ENCODE results near the gene TEX22. TPM values are rescaled to one million over a fixed set of nuclear protein-coding genes. Genes with fewer than 3 reads are reported as not detected.

The TEX22 gene
- polyA plus RNA-seq, 1 experiment: 0.17 TPM

DNA sequence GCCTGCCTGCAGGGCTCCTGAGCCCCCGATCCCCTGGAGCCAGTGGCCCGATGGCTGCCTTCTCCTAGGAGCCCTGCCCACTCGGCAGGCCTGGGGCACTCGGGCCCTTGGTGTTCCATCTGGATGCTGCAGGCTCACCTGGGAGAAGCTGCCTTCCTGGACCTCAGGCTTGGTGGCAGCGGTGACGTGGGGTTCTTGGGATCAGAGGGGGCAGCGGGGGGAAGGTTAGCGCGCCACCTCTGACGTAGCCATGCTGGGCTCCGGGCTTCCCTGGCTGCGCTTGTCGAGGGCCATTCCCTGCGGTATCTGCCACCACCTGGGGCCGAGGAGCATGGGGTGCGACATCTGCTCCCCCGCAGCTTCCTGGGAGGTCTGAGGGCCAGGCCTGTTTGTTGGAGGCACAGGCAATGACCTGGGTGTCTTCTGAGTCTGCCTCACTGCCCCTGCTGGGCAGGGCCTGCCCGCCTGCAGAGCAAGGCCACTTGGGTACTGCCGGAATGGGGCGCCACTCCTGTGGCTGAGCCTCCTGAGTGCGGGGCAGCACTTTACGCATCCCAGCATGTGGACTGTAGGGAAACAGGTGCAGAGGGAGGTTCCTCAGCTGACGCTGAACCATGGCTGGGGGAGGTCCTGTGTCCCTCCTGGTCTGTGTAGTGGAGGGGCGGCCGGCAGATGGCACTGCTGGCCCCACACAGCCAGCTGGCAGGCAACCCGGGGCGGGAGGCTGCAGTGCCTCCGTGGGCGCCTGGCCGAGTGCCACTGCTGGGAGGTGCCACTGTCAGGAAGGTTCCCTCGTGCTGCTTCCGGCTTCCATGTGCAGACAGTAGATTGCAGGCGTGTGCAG is 41.6 kb downstream of the TEX22 start:
- Histone ChIP-seq H3K36me3 (ENCODE audit: control insufficient read depth, insufficient read depth, low read length) (peaks cover 24% of the 10 kb centered on the region), H3K27me3 (ENCODE audit: control insufficient read depth, insufficient read depth, low read length) (no peaks in the 10 kb centered on the region), H3K4me3 (ENCODE audit: low read depth, low read length) (no peak overlapping the region)
- CTCF ChIA-PET: interaction anchor here (1.0 kb wide), 1 partner anchor 69 kb away, joined by 3 read pairs; no protein-coding TSS in a partner anchor
- POLR2A ChIA-PET: no interaction called here
- DNase-seq (ENCODE audit: low read depth): no peak
- TF ChIP-seq, protein P1, sequence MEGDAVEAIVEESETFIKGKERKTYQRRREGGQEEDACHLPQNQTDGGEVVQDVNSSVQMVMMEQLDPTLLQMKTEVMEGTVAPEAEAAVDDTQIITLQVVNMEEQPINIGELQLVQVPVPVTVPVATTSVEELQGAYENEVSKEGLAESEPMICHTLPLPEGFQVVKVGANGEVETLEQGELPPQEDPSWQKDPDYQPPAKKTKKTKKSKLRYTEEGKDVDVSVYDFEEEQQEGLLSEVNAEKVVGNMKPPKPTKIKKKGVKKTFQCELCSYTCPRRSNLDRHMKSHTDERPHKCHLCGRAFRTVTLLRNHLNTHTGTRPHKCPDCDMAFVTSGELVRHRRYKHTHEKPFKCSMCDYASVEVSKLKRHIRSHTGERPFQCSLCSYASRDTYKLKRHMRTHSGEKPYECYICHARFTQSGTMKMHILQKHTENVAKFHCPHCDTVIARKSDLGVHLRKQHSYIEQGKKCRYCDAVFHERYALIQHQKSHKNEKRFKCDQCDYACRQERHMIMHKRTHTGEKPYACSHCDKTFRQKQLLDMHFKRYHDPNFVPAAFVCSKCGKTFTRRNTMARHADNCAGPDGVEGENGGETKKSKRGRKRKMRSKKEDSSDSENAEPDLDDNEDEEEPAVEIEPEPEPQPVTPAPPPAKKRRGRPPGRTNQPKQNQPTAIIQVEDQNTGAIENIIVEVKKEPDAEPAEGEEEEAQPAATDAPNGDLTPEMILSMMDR (IDR thresholded peaks at IDR 0.05; ENCODE audit: insufficient read depth, low read depth, low read length): no peak

DNA sequence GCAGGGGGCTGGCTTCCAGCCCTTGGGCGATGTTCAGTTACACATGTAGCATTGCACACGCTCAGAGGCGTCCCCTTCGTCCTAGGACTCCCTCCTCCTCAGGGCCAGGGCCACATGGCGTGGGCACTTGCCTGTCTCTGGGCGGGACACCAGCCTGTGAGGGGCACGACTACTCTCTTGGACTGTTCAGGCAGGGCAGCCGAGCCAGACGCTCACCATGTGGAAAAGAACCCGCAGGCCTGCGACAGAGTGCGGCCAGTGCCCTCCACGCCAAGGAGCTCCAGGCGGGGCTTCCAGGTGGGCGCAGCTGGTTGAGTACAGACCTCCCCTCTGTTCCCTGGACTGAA is 42.2 kb downstream of the TEX22 start:
- CTCF ChIA-PET: interaction anchor here (1.0 kb wide), 1 partner anchor 69 kb away, joined by 3 read pairs; no protein-coding TSS in a partner anchor
- no peak for DNase-seq (ENCODE audit: low read depth)
- TF ChIP-seq, protein P1 (IDR thresholded peaks at IDR 0.05; ENCODE audit: insufficient read depth, low read depth, low read length): no peak
- Histone ChIP-seq H3K27me3 (ENCODE audit: control insufficient read depth, insufficient read depth, low read length) (no peaks in the 10 kb centered on the region), H3K36me3 (ENCODE audit: control insufficient read depth, insufficient read depth, low read length) (peaks cover 24% of the 10 kb centered on the region), H3K4me3 (ENCODE audit: low read depth, low read length) (no peak overlapping the region)
- POLR2A ChIA-PET: no interaction called here

GRCh38 chr14:105440992-105441391 is 42.7 kb downstream of the TEX22 start:
- no peak for DNase-seq (ENCODE audit: low read depth)
- H3K4me3 ChIP-seq (ENCODE audit: low read depth, low read length): no peak overlapping the region
- CTCF ChIA-PET: no interaction called here
- TF ChIP-seq, protein P1 (IDR thresholded peaks at IDR 0.05; ENCODE audit: insufficient read depth, low read depth, low read length): no peak
- POLR2A ChIA-PET: no interaction called here
- no peaks in the 10 kb centered on the region for H3K27me3 ChIP-seq (ENCODE audit: control insufficient read depth, insufficient read depth, low read length)
- peaks cover 24% of the 10 kb centered on the region for H3K36me3 ChIP-seq (ENCODE audit: control insufficient read depth, insufficient read depth, low read length)

GRCh38 chr14:105442125-105442524 is 43.8 kb downstream of the TEX22 start:
- CTCF ChIA-PET: no interaction called here
- no peak overlapping the region for H3K4me3 ChIP-seq (ENCODE audit: low read depth, low read length)
- H3K27me3 ChIP-seq (ENCODE audit: control insufficient read depth, insufficient read depth, low read length): no peaks in the 10 kb centered on the region
- TF ChIP-seq, protein P1 (IDR thresholded peaks at IDR 0.05; ENCODE audit: insufficient read depth, low read depth, low read length): no peak
- POLR2A ChIA-PET: no interaction called here
- peaks cover 26% of the 10 kb centered on the region for H3K36me3 ChIP-seq (ENCODE audit: control insufficient read depth, insufficient read depth, low read length)
- no peak for DNase-seq (ENCODE audit: low read depth)

DNA sequence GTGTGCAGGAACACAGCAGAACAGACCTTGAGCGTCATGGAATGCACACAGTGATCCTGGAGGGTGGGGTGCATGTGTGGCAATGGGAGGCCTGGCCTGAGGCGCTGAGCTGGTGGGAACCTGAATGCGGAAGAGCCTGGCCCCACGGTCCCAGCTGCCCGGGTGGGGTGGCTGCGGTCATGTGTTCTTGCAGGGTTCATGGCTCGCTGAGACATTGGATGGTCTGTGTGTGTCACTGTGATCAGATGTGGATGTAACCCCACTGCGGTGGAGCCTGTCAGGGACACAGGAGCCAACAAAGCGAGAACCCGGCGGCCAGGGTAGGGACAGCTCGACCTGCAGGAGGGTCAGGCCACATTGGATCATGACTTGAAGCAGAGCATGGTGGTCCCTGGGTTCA is 44.5 kb downstream of the TEX22 start:
- TF ChIP-seq, protein P1 (IDR thresholded peaks at IDR 0.05; ENCODE audit: insufficient read depth, low read depth, low read length): no peak
- no peak for DNase-seq (ENCODE audit: low read depth)
- POLR2A ChIA-PET: no interaction called here
- peaks cover 23% of the 10 kb centered on the region for H3K36me3 ChIP-seq (ENCODE audit: control insufficient read depth, insufficient read depth, low read length)
- CTCF ChIA-PET: no interaction called here
- no peaks in the 10 kb centered on the region for H3K27me3 ChIP-seq (ENCODE audit: control insufficient read depth, insufficient read depth, low read length)
- H3K4me3 ChIP-seq (ENCODE audit: low read depth, low read length): no peak overlapping the region
